HEK293 (cell line): ENCODE data around the gene ADM2.

Source experiments
- CTCF ChIA-PET: fragments of 350-600 bp; formaldehyde crosslinking; extraction: SDS; loops from one replicate; lab custom pipeline; 2021; ENCODE audit warnings: antibody characterized with exemption; lab: Yijun Ruan, JAX
- POLR2A ChIA-PET: fragments of 300-600 bp; formaldehyde crosslinking; extraction: SDS; loops from one replicate; lab custom pipeline; 2020; ENCODE audit warnings: antibody characterized with exemption, inconsistent platforms; lab: Yijun Ruan, JAX
- H3K27ac ChIP-seq: fragments of 200-500 bp; sonication (Bioruptor generic); 2 replicates; pipeline ENCODE4 v1.5.1; 2014; ENCODE audit warnings: low read depth, low read length, control low read depth, inconsistent platforms; ENCODE audit errors: extremely low read depth
- H3K36me3 ChIP-seq, 2 experiments: fragments of 200-500 bp in 1 of 2; sonication (Bioruptor generic) in 1 of 2; 1 replicate in 1 of 2; 2 replicates in 1 of 2; pipeline ENCODE4 v1.5.1; 2014 to 2017; ENCODE audit warnings: inconsistent platforms in 2 of 2, low read length in 2 of 2; ENCODE audit not compliant: control insufficient read depth in 2 of 2, insufficient read depth in 1 of 2
- H3K4me1 ChIP-seq: fragments of 200-500 bp; sonication (Bioruptor generic); 2 replicates; pipeline ENCODE4 v1.5.1; 2014; ENCODE audit warnings: mild to moderate bottlenecking, low read length, inconsistent platforms; ENCODE audit not compliant: control insufficient read depth, insufficient read depth
- H3K4me3 ChIP-seq: 2 replicates; pipeline ENCODE4 v1.5.1; 2011; ENCODE audit warnings: low read depth, mild to moderate bottlenecking, control low read depth, low read length, moderate library complexity
- H3K9me3 ChIP-seq: fragments of 200-500 bp; sonication (Bioruptor generic); 2 replicates; pipeline ENCODE4 v1.5.1; 2014; ENCODE audit warnings: low read depth, low read length, inconsistent platforms; ENCODE audit not compliant: control insufficient read depth, insufficient read depth
- CTCF ChIP-seq: fragments of 450-650 bp; formaldehyde crosslinking; IDR thresholded peaks from 2 replicates; pipeline ENCODE4 v1.5.1; 2016; ENCODE audit warnings: missing biosample characterization, missing genetic modification characterization
- HOXD13 ChIP-seq: sonication (generic); formaldehyde crosslinking; IDR thresholded peaks from 2 replicates; pipeline ENCODE4 v1.8.0; 2022; ENCODE audit warnings: missing genetic modification reagents, borderline replicate concordance
- PRDM4 ChIP-seq: fragments of 450-650 bp; formaldehyde crosslinking; IDR thresholded peaks from 2 replicates; pipeline ENCODE4 v1.5.1; 2017; ENCODE audit warnings: missing biosample characterization, missing genetic modification characterization
- SETDB1 ChIP-seq: IDR thresholded peaks from one replicate; pipeline ENCODE4 v1.6.1; 2017; ENCODE audit warnings: mild to moderate bottlenecking, low read length, moderate library complexity, mixed read lengths; ENCODE audit not compliant: insufficient read length
- SP3 ChIP-seq: fragments of 450-650 bp; formaldehyde crosslinking; IDR thresholded peaks from 2 replicates; pipeline ENCODE4 v1.5.1; 2016; ENCODE audit warnings: missing biosample characterization, missing genetic modification characterization
- WT1 ChIP-seq: fragments of 450-650 bp; formaldehyde crosslinking; IDR thresholded peaks from 2 replicates; pipeline ENCODE4 v1.5.1; 2016; ENCODE audit warnings: missing biosample characterization, missing genetic modification characterization
- ZBTB10 ChIP-seq: fragments of 450-650 bp; formaldehyde crosslinking; IDR thresholded peaks from 2 replicates; pipeline ENCODE4 v1.5.1; 2016; ENCODE audit warnings: missing biosample characterization, missing genetic modification characterization
- ZFP37 ChIP-seq: fragments of 450-650 bp; formaldehyde crosslinking; IDR thresholded peaks from 2 replicates; pipeline ENCODE4 v1.5.1; 2016; ENCODE audit warnings: missing biosample characterization, missing genetic modification characterization
- ZFP69B ChIP-seq: fragments of 450-650 bp; formaldehyde crosslinking; IDR thresholded peaks from 2 replicates; pipeline ENCODE4 v1.5.1; 2016; ENCODE audit warnings: missing biosample characterization, missing genetic modification characterization
- ZNF146 ChIP-seq: fragments of 450-650 bp; formaldehyde crosslinking; IDR thresholded peaks from 2 replicates; pipeline ENCODE4 v1.5.1; 2016; ENCODE audit warnings: missing biosample characterization, missing genetic modification characterization
- ZNF16 ChIP-seq: fragments of 450-650 bp; formaldehyde crosslinking; IDR thresholded peaks from 2 replicates; pipeline ENCODE4 v1.5.1; 2016; ENCODE audit warnings: low read depth, missing biosample characterization, missing genetic modification characterization
- ZNF18 ChIP-seq: fragments of 450-650 bp; formaldehyde crosslinking; IDR thresholded peaks from 2 replicates; pipeline ENCODE4 v1.5.1; 2016; ENCODE audit warnings: missing biosample characterization, missing genetic modification characterization
- ZNF221 ChIP-seq: fragments of 450-650 bp; formaldehyde crosslinking; IDR thresholded peaks from 2 replicates; pipeline ENCODE4 v1.5.1; 2017; ENCODE audit warnings: missing biosample characterization, missing genetic modification characterization, borderline replicate concordance
- ZNF239 ChIP-seq: fragments of 450-650 bp; formaldehyde crosslinking; IDR thresholded peaks from 2 replicates; pipeline ENCODE4 v1.5.1; 2016; ENCODE audit warnings: missing biosample characterization, missing genetic modification characterization
- ZNF513 ChIP-seq: fragments of 450-650 bp; IDR thresholded peaks from 2 replicates; pipeline ENCODE4 v1.5.1; 2018; ENCODE audit warnings: missing biosample characterization, missing genetic modification characterization
- ZNF514 ChIP-seq: fragments of 450-650 bp; formaldehyde crosslinking; IDR thresholded peaks from 2 replicates; pipeline ENCODE4 v1.5.1; 2016; ENCODE audit warnings: missing biosample characterization, missing genetic modification characterization
- ZNF555 ChIP-seq: fragments of 450-650 bp; formaldehyde crosslinking; conservative IDR thresholded peaks from 2 replicates; pipeline ENCODE4 v1.5.1; 2017; ENCODE audit warnings: missing biosample characterization, mild to moderate bottlenecking, missing genetic modification characterization, inconsistent platforms
- ZNF792 ChIP-seq: fragments of 450-650 bp; formaldehyde crosslinking; IDR thresholded peaks from 2 replicates; pipeline ENCODE4 v1.5.1; 2016; ENCODE audit warnings: missing biosample characterization, missing genetic modification characterization

ADM2 gene

GRCh38 chr22:50530877-50531545, 49.7 kb downstream of the ADM2 start:
- H3K4me1 ChIP-seq: no peaks in the 10 kb centered on the region; the same call in 1 of the 2 replicates
- H3K9me3 ChIP-seq: no peaks in the 10 kb centered on the region
- peak; percentile 64; the same call in 1 of the 2 replicates for TF ChIP-seq PRDM4 (tag by site-specific recombination)
- TF ChIP-seq ZBTB10 (tag by site-specific recombination): peak; percentile 78; the same call in 1 of the 2 replicates
- TF ChIP-seq ZNF555 (tag by site-specific recombination): no peak
- TF ChIP-seq ZNF18 (tag by site-specific recombination): no peak
- H3K27ac ChIP-seq: no peak overlapping the region; the same call in 1 of the 2 replicates
- ChIA-PET CTCF (no interaction called here), POLR2A (no interaction called here)
- no peaks in the 10 kb centered on the region for H3K36me3 ChIP-seq
- peak overlapping the region; percentile 4; the same call in 1 of the 2 replicates for H3K4me3 ChIP-seq

- Histone ChIP-seq H3K9me3 (no peaks in the 10 kb centered on the region), H3K4me1 (no peaks in the 10 kb centered on the region; the same call in 1 of the 2 replicates), H3K36me3 (no peaks in the 10 kb centered on the region), H3K4me3 (no peak overlapping the region), H3K27ac (no peak overlapping the region)
- no peak for TF ChIP-seq ZNF513
- no peak for TF ChIP-seq CTCF
- TF ChIP-seq SETDB1: no peak
- no peak for TF ChIP-seq HOXD13 (CRISPR knock-in tag)
- TF ChIP-seq ZNF239: no peak
- TF ChIP-seq ZFP69B (tag by site-specific recombination): no peak
- no peak for TF ChIP-seq ZNF146
- no peak for TF ChIP-seq SP3 (tag by site-specific recombination)
- no peak for TF ChIP-seq ZNF792
- TF ChIP-seq ZFP37 (tag by site-specific recombination): no peak
- TF ChIP-seq ZNF221 (tag by site-specific recombination): no peak
- TF ChIP-seq ZNF514: no peak
- no peak for TF ChIP-seq ZNF16 (tag by site-specific recombination)
- no peak for TF ChIP-seq WT1 (tag by site-specific recombination)
- CTCF ChIA-PET: no interaction called here
- POLR2A ChIA-PET: interaction anchor here (0.7 kb wide), 1 partner anchor 58 kb away, joined by 3 read pairs; no protein-coding TSS in a partner anchor
These were observed 50.2 kb downstream of the ADM2 start for GRCh38 chr22:50531546-50531961.
